HepG2 (cell line): ENCODE data around the gene AFAP1L2. TPM values are rescaled to one million over a fixed set of nuclear protein-coding genes. Genes with fewer than 3 reads are reported as not detected.

Experiments used
- CEBPG ChIP-seq: IDR thresholded peaks from 2 replicates; pipeline ENCODE4 v1.6.1; 2016
- MED13 ChIP-seq: sonication (generic); formaldehyde crosslinking; IDR thresholded peaks from 2 replicates; pipeline ENCODE4 v1.5.0; 2020; ENCODE audit warnings: missing genetic modification reagents
- SNAPC2 ChIP-seq: sonication (generic); formaldehyde crosslinking; IDR thresholded peaks from 2 replicates; pipeline ENCODE4 v1.8.1; 2022; ENCODE audit warnings: mild to moderate bottlenecking, missing genetic modification reagents
- ZNF567 ChIP-seq: sonication (generic); formaldehyde crosslinking; IDR thresholded peaks from 2 replicates; pipeline ENCODE4 v1.8.1; 2023; ENCODE audit warnings: mild to moderate bottlenecking, missing genetic modification reagents, borderline replicate concordance
- ZNF605 ChIP-seq: sonication (generic); formaldehyde crosslinking; IDR thresholded peaks from 2 replicates; pipeline ENCODE4 v1.8.0; 2022; ENCODE audit warnings: mild to moderate bottlenecking, missing genetic modification reagents
- ZSCAN30 ChIP-seq: sonication (generic); formaldehyde crosslinking; IDR thresholded peaks from 2 replicates; pipeline ENCODE4 v1.5.0; 2020; ENCODE audit warnings: mild to moderate bottlenecking, missing genetic modification reagents
- polyA plus RNA-seq, 8 experiments: library from polyadenylated mRNA; depleted of rRNA in 3 of 8; stranded (reverse) in 7 of 8; unstranded in 1 of 8; fragments of >200 nt; fragmentation: Illumina TruSeq in 4 of 8; extraction: Trizol in 4 of 8; gene quantifications; 2 replicates each; pipeline versions ENCODE4 v1.2.1 to v1.2.3, GENCODE V29; 2011 to 2016; ENCODE audit warnings: low read depth in 4 of 8, missing spikeins in 1 of 8, mixed read lengths in 1 of 8; ENCODE audit not compliant: insufficient read depth in 1 of 8
- total RNA-seq, 5 experiments: library from RNA; depleted of rRNA; stranded (reverse); fragments of >200 nt; fragmentation: Illumina TruSeq; extraction: Trizol; gene quantifications; 2 replicates each; pipeline ENCODE4 v1.2.3, GENCODE V29; 2016; ENCODE audit warnings: low read depth in 1 of 5
- TF ChIP-seq, protein P1 (sequence below): sonication (generic); formaldehyde crosslinking; IDR thresholded peaks from 2 replicates; pipeline ENCODE4 v1.4.0; 2020; ENCODE audit warnings: mild to moderate bottlenecking, missing genetic modification reagents, borderline replicate concordance
- TF ChIP-seq, protein P2 (sequence below): sonication (generic); formaldehyde crosslinking; IDR thresholded peaks from 2 replicates; pipeline ENCODE4 v1.8.0; 2022; ENCODE audit warnings: missing genetic modification reagents, mild to moderate bottlenecking, inconsistent platforms, borderline replicate concordance
- TF ChIP-seq, protein P3 (sequence below): sonication (generic); formaldehyde crosslinking; IDR thresholded peaks from 2 replicates; pipeline ENCODE4 v1.5.1; 2020; ENCODE audit warnings: missing genetic modification reagents, mild to moderate bottlenecking, borderline replicate concordance

Gene AFAP1L2
- total and polyA plus RNA-seq, 2 of the 13 experiments (the other 11 are each of a cell fraction or from before 2014, with no cell fraction given) = not detected

DNA sequence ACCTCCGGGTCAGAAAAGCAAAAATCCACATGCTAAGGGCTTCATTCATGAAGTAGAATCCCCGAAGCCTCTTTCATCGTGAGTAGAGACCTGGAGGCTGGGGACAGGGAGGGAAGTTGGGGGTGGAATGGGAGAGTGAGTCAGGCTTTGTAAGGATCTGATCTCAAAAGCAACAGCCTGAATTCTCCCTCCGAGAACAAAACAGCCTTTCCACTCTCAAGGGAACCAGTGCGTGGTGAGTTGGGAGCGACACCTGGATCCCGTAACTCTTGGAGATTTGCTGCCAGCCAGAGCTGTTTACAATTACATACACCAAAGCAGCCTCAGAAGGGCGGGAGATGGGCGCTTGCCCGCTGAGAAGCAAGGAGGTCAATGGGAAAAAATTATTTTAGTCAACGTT lies 10.8 kb downstream of the AFAP1L2 start (continued):
- TF ChIP-seq, protein P1, sequence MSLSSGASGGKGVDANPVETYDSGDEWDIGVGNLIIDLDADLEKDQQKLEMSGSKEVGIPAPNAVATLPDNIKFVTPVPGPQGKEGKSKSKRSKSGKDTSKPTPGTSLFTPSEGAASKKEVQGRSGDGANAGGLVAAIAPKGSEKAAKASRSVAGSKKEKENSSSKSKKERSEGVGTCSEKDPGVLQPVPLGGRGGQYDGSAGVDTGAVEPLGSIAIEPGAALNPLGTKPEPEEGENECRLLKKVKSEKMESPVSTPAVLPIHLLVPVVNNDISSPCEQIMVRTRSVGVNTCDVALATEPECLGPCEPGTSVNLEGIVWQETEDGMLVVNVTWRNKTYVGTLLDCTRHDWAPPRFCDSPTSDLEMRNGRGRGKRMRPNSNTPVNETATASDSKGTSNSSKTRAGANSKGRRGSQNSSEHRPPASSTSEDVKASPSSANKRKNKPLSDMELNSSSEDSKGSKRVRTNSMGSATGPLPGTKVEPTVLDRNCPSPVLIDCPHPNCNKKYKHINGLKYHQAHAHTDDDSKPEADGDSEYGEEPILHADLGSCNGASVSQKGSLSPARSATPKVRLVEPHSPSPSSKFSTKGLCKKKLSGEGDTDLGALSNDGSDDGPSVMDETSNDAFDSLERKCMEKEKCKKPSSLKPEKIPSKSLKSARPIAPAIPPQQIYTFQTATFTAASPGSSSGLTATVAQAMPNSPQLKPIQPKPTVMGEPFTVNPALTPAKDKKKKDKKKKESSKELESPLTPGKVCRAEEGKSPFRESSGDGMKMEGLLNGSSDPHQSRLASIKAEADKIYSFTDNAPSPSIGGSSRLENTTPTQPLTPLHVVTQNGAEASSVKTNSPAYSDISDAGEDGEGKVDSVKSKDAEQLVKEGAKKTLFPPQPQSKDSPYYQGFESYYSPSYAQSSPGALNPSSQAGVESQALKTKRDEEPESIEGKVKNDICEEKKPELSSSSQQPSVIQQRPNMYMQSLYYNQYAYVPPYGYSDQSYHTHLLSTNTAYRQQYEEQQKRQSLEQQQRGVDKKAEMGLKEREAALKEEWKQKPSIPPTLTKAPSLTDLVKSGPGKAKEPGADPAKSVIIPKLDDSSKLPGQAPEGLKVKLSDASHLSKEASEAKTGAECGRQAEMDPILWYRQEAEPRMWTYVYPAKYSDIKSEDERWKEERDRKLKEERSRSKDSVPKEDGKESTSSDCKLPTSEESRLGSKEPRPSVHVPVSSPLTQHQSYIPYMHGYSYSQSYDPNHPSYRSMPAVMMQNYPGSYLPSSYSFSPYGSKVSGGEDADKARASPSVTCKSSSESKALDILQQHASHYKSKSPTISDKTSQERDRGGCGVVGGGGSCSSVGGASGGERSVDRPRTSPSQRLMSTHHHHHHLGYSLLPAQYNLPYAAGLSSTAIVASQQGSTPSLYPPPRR (CRISPR knock-in tag) = no peak
- TF ChIP-seq ZSCAN30 (CRISPR knock-in tag) = no peak
- no peak for TF ChIP-seq CEBPG (CRISPR knock-in tag)
- no peak for TF ChIP-seq SNAPC2 (CRISPR knock-in tag)
- TF ChIP-seq, protein P2, sequence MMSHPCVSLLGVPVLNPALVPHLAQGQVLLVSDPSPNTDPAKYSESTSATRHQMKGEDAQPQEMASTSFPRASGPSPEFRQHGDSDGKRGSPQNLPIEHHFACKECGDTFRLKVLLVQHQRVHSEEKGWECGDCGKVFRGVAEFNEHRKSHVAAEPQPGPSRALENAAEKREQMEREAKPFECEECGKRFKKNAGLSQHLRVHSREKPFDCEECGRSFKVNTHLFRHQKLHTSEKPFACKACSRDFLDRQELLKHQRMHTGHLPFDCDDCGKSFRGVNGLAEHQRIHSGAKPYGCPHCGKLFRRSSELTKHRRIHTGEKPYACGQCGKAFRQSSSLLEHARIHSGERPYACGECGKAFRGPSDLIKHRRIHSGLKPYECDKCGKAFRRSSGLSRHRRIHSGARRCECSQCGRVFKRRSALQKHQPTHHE (CRISPR knock-in tag) = no peak
- TF ChIP-seq, protein P3, sequence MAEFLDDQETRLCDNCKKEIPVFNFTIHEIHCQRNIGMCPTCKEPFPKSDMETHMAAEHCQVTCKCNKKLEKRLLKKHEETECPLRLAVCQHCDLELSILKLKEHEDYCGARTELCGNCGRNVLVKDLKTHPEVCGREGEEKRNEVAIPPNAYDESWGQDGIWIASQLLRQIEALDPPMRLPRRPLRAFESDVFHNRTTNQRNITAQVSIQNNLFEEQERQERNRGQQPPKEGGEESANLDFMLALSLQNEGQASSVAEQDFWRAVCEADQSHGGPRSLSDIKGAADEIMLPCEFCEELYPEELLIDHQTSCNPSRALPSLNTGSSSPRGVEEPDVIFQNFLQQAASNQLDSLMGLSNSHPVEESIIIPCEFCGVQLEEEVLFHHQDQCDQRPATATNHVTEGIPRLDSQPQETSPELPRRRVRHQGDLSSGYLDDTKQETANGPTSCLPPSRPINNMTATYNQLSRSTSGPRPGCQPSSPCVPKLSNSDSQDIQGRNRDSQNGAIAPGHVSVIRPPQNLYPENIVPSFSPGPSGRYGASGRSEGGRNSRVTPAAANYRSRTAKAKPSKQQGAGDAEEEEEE (CRISPR knock-in tag) = no peak
- TF ChIP-seq ZNF605 (CRISPR knock-in tag) = no peak
- no peak for TF ChIP-seq MED13 (CRISPR knock-in tag)
- no peak for TF ChIP-seq ZNF567 (CRISPR knock-in tag)
- TF ChIP-seq, all 625 proteins: peak for 0
